Activated CD4-positive, alpha-beta T cell treated with anti-CD3 and anti-CD28 coated beads for 1 hour (primary cell): Measurements from ENCODE around the gene TUBGCP2.

Experiments used
- DNase-seq: peaks from one replicate; pipeline ENCODE4 v3.0.0-alpha.2; 2020

The TUBGCP2 gene

GRCh38 chr10:133261726-133262325 is 46.8 kb downstream of the TUBGCP2 start:
- DNase-seq: peak; percentile 68

GRCh38 chr10:133260895-133261725 is 47.6 kb downstream of the TUBGCP2 start:
- peak; percentile 33 for DNase-seq

- no peak for DNase-seq
Measured at GRCh38 chr10:133259602-133259989, 49.1 kb downstream of the TUBGCP2 start.

- peak; percentile 66 for DNase-seq
Measured at GRCh38 chr10:133258818-133259601, 49.7 kb downstream of the TUBGCP2 start.

- no peak for DNase-seq
Measured at GRCh38 chr10:133258066-133258817, 50.4 kb downstream of the TUBGCP2 start.

- no peak for DNase-seq
Measured at GRCh38 chr10:133257489-133258065, 51.1 kb downstream of the TUBGCP2 start.

GRCh38 chr10:133255323-133255722 is 53.3 kb downstream of the TUBGCP2 start:
- DNase-seq: no peak

GRCh38 chr10:133254421-133255120 is 54.1 kb downstream of the TUBGCP2 start:
- DNase-seq: no peak

- DNase-seq: no peak
Measured at GRCh38 chr10:133253361-133253955, 55.2 kb downstream of the TUBGCP2 start.

- DNase-seq: no peak
Measured at GRCh38 chr10:133252223-133252552, 56.5 kb downstream of the TUBGCP2 start.

- DNase-seq: no peak
Measured at GRCh38 chr10:133251388-133252222, 57.1 kb downstream of the TUBGCP2 start.

- no peak for DNase-seq
Measured at GRCh38 chr10:133249975-133250754, 58.5 kb downstream of the TUBGCP2 start.

GRCh38 chr10:133249094-133249780 is 59.4 kb downstream of the TUBGCP2 start:
- no peak for DNase-seq

- DNase-seq: no peak
Measured at GRCh38 chr10:133248334-133248715, 60.3 kb downstream of the TUBGCP2 start.

- DNase-seq: no peak
Measured at GRCh38 chr10:133247681-133248333, 60.9 kb downstream of the TUBGCP2 start.

- no peak for DNase-seq
Measured at GRCh38 chr10:133246236-133246626, 62.4 kb downstream of the TUBGCP2 start.

GRCh38 chr10:133245439-133246235 is 63.0 kb downstream of the TUBGCP2 start:
- no peak for DNase-seq

GRCh38 chr10:133243593-133243992 is 65.1 kb downstream of the TUBGCP2 start:
- no peak for DNase-seq
